Sigmoid colon (tissue), 3 donors: Measurements from ENCODE around the gene FAM120B.

ENCODE experiments used
- CTCF ChIP-seq, 4 experiments: fragments of 450-650 bp in 3 of 4; fragments of 200-600 bp in 1 of 4; IDR thresholded peaks; one replicate each; pipeline ENCODE4 v1.5.1; 2016 to 2019; ENCODE audit warnings: antibody characterized with exemption in 4 of 4, mild to moderate bottlenecking in 3 of 4, moderate library complexity in 2 of 4
- POLR2A ChIP-seq, 2 donors: fragments of 450-650 bp; IDR thresholded peaks; one replicate each; pipeline ENCODE4 v1.6.1; 2016; ENCODE audit warnings: antibody characterized with exemption in 2 of 2, mild to moderate bottlenecking in 2 of 2, moderate library complexity in 2 of 2

- TF ChIP-seq CTCF (IDR thresholded peaks at IDR 0.05) (no peak), POLR2A (IDR thresholded peaks at IDR 0.05) (no peak)
These were observed 58.6 kb downstream of the FAM120B start for GRCh38 chr6:170365121-170365520.
